HUDEP-2 (cell line): ENCODE measurements around the gene DSG3.

Experiments
- DNase-seq, 76 experiments: peaks; one replicate each; lab custom pipeline; 2025; ENCODE audit not compliant: unreplicated experiment in 76 of 76; lab: John Stamatoyannopoulos, UW

Gene DSG3, protein sequence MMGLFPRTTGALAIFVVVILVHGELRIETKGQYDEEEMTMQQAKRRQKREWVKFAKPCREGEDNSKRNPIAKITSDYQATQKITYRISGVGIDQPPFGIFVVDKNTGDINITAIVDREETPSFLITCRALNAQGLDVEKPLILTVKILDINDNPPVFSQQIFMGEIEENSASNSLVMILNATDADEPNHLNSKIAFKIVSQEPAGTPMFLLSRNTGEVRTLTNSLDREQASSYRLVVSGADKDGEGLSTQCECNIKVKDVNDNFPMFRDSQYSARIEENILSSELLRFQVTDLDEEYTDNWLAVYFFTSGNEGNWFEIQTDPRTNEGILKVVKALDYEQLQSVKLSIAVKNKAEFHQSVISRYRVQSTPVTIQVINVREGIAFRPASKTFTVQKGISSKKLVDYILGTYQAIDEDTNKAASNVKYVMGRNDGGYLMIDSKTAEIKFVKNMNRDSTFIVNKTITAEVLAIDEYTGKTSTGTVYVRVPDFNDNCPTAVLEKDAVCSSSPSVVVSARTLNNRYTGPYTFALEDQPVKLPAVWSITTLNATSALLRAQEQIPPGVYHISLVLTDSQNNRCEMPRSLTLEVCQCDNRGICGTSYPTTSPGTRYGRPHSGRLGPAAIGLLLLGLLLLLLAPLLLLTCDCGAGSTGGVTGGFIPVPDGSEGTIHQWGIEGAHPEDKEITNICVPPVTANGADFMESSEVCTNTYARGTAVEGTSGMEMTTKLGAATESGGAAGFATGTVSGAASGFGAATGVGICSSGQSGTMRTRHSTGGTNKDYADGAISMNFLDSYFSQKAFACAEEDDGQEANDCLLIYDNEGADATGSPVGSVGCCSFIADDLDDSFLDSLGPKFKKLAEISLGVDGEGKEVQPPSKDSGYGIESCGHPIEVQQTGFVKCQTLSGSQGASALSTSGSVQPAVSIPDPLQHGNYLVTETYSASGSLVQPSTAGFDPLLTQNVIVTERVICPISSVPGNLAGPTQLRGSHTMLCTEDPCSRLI

GRCh38 chr18:31447530-31448191, at the start of gene DSG3:
Gene DSG3, plus strand, starts transcription at chr18:31447741. Its CDS starts 137 bp downstream, at chr18:31447878.
- no peak for DNase-seq

- no peak for DNase-seq
Observed at GRCh38 chr18:31398191-31398590, 49.4 kb upstream of the DSG3 start.

GRCh38 chr18:31399306-31400032, 48.1 kb upstream of the DSG3 start:
- no peak for DNase-seq

- no peak for DNase-seq
Observed at GRCh38 chr18:31401156-31402025, 46.1 kb upstream of the DSG3 start.

- no peak for DNase-seq
Observed at GRCh38 chr18:31402026-31402373, 45.5 kb upstream of the DSG3 start.

DNA sequence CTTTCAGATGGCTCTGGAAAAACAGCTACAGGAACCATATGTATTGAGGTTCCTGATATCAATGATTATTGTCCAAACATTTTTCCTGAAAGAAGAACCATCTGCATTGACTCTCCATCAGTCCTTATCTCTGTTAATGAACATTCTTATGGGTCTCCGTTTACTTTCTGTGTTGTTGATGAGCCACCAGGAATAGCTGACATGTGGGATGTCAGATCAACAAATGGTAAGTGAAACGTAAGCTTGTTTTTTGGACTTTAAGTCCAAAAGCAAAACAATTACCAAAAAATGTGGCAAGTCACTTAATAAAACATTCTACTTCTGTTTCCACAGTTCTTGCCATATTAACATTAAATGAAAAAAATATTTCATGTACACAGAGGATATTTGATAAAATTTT, 44.1 kb upstream of the DSG3 start:
- no peak for DNase-seq

DNA sequence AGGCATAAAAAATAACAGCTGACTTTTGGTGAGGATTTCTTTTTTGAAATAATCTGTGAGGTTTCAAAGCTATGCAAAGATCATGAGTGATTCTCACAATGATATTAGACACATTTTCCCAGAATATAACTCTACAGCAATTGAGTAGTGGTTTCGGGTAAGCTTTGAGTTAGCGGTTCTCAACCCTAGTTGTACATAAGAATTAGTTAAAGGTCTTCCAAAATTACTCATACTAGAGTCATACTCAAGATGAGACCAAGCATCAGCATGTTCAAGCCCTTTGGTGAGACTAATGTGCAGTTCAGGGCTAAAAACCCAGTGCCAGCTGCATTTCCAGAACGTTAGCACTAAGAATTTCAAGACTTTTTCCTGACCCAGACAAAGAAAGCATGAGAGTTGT, 39.9 kb upstream of the DSG3 start:
- no peak for DNase-seq

GRCh38 chr18:31409276-31409675, 38.3 kb upstream of the DSG3 start:
- DNase-seq: no peak

DNA sequence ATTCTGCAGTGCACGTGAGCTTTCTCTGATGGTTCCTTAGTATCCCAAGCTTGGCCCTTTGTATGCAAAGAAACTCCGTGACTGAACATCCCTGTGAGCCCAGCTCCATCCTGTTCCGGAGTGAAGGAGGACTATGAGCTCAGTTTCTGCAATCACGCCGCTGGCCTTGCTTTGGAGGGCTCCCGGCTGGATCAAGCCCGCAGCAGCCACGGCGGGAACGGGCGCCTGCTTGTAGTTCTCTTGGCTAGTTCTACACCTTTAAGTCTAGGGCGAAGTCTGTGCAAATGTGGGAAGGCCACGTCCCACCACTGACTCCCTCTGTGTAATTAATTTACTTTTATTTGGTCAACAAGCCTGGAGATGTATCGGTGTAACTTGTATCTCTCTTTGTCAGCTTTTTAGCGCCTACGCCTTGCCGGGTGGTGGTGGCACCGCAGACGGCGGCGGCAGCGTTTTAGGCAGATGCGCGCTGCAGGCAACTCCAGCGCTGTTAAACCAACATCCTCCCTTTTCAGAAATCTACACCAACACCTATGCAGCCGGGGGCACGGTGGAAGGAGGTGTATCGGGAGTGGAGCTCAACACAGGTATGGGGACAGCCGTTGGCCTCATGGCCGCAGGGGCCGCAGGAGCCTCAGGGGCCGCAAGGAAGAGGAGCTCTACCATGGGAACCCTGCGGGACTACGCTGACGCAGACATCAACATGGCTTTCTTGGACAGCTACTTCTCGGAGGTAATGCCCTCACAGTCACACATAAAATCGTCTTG, 36.6 kb upstream of the DSG3 start:
- DNase-seq: peak in 1 of 76 experiments; percentile 1

GRCh38 chr18:31413137-31413536, 34.4 kb upstream of the DSG3 start:
- DNase-seq: no peak

DNA sequence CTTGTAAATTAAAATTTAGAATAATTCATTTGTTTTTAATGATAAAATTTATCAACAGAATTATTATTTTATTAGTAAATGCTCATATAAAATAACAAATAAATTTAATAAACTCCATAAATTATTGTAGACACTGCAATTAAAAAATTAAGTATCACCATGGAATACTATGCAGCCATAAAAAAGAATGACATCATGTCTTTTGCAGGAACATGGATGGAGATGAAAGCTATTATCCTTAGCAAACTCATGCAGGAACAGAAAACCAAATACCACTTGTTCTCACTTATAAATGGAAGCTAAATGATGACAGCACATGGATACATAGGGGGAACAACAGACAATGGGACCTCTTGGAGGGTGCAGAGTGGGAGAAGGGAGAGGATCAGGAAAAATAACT, 29.7 kb upstream of the DSG3 start:
- DNase-seq: no peak

- DNase-seq: peak in 1 of 76 experiments; percentile 2
Observed at GRCh38 chr18:31419457-31419932, 28.0 kb upstream of the DSG3 start.

DNA sequence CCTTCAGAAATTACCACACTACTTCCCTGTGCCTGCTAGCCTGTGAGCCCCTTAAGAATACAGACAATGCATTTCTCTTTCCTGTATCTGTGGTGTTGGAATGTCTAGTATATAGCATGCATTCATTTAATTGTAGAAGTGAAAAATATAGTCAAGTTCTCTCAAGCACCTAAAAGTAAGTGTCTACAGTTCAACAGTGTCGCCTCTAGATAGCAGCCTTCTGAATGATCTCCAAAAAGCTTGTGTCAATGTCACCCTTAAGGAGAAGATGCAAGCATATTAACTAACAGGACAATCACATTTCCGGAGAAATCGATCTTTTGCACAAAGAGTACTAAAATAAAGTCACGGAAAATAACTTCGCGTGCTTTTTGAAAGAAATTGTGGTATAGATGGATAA, 27.5 kb upstream of the DSG3 start:
- DNase-seq: no peak

DNA sequence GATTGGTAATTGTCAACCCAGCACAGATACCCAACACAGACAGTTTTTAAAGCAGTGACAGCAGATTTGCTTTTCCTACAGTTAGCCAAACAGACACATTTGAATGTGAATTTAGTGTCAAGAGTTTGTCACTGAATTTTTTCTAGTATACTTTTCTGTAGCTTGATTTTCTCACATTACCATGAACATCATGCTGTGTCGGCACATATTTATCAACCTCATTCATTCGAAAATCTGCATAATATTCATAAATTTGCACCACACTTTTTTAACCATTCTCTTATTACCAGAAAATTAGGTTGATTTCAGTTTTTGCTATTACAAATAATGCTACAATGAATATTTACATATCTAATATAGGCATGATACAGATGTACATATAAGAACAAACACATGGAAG, 27.0 kb upstream of the DSG3 start:
- no peak for DNase-seq

DNA sequence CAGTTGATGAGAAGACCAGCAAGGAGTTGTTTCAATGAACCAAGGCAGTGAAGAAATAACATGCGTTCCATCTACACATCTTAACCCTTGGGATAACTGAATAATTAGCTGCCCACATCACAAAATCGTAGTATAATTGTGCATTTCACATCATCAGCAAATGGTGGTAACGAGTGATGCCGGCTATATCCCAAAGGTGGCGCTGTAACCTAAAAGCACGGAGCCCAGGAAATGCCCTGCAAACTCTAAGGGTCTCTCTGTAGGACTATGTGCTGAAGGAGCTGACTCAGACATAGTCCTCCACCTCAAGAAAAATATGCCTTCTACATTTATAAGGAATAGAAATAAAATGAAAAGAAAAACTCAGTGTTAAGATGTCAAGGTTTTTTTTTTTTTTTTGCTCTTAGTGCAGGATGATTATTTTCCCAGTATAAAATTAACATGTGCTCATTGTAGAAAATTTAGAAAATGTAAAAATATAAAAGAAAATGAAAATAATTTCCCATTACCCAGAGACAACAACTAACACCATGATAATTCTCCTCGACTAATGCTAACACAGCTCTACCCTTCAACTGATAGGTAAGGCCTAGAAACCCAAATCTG, 23.1 kb upstream of the DSG3 start:
- DNase-seq: peak in 28 of 76 experiments; percentile 1 to 51 (median 18)

DNA sequence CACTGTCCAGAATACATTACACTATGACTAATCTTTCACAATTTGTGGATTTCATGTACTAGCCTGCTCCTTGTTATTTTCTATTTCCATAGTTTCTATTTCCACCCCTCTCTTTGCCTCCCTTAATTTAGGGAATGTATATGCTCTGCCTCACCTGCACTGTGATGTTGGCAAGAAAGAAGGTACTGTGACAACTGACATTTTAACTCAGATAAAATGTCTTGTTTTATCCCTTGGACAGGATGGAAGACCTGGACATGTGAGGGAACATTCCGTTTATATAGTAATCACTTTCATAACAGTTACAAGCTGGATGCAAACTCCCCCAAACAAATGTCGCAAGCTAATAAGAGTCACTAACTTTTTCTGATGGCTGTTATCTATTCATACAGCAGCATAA, 21.5 kb upstream of the DSG3 start:
- DNase-seq: no peak

- DNase-seq: no peak
Observed at GRCh38 chr18:31426871-31427406, 20.6 kb upstream of the DSG3 start.

GRCh38 chr18:31428211-31428610, 19.3 kb upstream of the DSG3 start:
- DNase-seq: no peak
